Measurements from ENCODE around the gene CFAP54.

Gene CFAP54

DNA sequence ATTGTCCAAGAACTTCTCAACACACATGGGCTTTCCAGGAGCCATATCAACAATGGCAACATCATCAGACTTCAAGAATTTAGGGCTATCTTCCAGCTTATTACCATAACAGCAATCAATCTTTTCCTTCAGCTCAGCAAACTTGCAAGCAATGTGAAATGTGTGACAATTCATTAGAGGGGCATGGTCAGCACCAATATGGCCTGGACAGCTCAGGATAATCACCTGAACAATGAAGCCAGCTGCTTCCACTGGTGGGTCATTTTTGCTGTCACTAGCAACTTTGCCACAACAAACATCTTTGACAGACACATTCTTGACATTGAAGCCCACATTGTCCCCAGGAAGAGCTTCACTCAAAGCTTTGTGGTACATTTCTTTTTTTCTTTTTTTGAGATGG, 411.8 kb downstream of the CFAP54 start:
- DNase-seq (ENCODE audit: low read depth), result no peak
- TF ChIP-seq, protein P1, sequence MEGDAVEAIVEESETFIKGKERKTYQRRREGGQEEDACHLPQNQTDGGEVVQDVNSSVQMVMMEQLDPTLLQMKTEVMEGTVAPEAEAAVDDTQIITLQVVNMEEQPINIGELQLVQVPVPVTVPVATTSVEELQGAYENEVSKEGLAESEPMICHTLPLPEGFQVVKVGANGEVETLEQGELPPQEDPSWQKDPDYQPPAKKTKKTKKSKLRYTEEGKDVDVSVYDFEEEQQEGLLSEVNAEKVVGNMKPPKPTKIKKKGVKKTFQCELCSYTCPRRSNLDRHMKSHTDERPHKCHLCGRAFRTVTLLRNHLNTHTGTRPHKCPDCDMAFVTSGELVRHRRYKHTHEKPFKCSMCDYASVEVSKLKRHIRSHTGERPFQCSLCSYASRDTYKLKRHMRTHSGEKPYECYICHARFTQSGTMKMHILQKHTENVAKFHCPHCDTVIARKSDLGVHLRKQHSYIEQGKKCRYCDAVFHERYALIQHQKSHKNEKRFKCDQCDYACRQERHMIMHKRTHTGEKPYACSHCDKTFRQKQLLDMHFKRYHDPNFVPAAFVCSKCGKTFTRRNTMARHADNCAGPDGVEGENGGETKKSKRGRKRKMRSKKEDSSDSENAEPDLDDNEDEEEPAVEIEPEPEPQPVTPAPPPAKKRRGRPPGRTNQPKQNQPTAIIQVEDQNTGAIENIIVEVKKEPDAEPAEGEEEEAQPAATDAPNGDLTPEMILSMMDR (conservative IDR thresholded peaks at IDR 0.05; ENCODE audit: control insufficient read depth, insufficient read depth, low read depth, low read length), result no peak
- H3K4me3 ChIP-seq (ENCODE audit: control insufficient read depth, low read depth, low read length), result no peak overlapping the region

DNA sequence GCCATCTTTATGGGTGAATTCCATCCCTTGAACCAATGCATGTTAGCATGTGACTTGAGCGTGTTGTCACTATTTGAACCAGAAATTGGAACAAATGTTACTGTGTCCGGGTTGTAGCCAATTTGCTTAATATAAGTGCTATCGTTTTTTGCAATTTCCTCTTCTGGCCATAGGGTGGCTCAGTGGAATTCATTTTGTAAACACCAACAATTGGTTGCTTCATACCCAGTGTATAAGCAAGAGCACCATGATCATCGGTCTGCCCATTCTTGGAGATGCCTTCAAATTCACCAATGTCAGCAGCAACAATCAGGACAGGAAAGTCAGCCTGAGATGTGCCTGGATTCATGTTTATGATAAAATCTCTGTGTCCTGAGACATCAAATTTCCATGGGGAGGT, 412.7 kb downstream of the CFAP54 start:
- DNase-seq (ENCODE audit: low read depth), result peak; percentile 16

DNA sequence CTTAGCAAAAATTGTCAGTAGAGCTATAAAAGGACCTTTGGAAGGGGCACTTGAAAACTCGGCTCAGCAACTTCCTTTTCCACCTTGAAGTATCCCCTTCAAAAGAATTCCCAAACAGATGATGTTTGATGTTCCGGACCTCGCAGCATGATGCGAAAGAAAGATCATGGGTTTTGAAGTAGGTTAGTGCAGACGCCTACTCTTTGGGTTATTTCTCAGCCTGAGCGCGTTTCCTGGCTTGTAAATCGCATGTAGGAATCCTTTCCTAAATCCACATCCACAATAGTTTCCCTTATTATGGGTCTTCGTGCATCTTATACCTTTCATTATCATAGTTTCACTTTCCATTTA, 417.1 kb downstream of the CFAP54 start:
- peak overlapping the region; percentile 89 for H3K4me3 ChIP-seq (ENCODE audit: control insufficient read depth, low read depth, low read length)
- no peak for DNase-seq (ENCODE audit: low read depth)
- TF ChIP-seq, protein P1 (conservative IDR thresholded peaks at IDR 0.05; ENCODE audit: control insufficient read depth, insufficient read depth, low read depth, low read length), result no peak

More for the DNA sequence above, 412.7 kb downstream of the CFAP54 start:
- TF ChIP-seq, protein P1 (conservative IDR thresholded peaks at IDR 0.05; ENCODE audit: control insufficient read depth, insufficient read depth, low read depth, low read length), result no peak
- no peak overlapping the region for H3K4me3 ChIP-seq (ENCODE audit: control insufficient read depth, low read depth, low read length)

DNA sequence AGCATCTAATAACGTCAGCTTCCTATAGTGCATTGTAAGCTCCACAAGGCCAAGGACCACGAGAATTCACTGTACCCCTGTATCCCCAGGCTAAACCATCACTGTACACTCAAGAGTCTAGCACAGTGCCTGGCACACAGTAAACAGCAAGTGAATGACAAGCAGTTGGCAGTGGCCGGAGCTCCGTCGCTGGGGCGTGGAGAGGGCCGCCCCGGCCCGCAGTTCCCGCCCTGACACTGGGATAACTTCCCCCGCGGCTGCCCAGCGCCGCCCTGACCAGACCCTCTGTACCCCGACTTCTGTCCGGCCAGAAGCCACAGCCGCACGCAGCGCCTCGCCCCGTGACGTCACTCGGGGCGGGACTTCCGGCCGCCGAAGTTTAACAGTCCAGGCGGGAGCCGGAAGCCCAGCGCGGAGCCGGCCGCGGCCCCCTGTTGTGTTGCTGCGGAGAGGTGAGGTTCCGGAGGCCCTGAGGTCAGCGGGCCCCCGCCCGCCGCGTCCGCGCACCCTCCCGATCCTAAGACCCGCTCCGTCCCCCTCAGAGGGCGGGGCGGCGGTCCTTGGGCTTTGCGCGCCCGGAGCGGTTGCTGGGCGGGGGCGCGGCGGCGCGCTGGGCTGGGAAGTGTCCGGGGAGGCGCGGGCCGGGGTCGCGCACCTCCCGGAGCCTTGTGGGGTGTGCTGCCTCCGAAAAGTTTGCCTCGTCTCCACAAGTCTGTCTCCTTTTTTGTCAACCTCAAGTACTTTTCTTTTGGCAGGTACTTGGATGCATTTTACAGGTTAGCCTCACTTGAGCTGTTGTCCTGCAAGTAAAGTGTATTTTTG, 417.7 kb downstream of the CFAP54 start, which contains the start of gene NEDD1:
NEDD1 (plus strand) TSS at position 409 of the 822 bp plus-strand sequence. CDS start 2,503 bp downstream, outside the sequence.
- TF ChIP-seq, protein P1 (conservative IDR thresholded peaks at IDR 0.05; ENCODE audit: control insufficient read depth, insufficient read depth, low read depth, low read length), result no peak
- DNase-seq (ENCODE audit: low read depth), result peak; percentile 59
- H3K4me3 ChIP-seq (ENCODE audit: control insufficient read depth, low read depth, low read length), result peak within 1 kb of the TSS; percentile 89

DNA sequence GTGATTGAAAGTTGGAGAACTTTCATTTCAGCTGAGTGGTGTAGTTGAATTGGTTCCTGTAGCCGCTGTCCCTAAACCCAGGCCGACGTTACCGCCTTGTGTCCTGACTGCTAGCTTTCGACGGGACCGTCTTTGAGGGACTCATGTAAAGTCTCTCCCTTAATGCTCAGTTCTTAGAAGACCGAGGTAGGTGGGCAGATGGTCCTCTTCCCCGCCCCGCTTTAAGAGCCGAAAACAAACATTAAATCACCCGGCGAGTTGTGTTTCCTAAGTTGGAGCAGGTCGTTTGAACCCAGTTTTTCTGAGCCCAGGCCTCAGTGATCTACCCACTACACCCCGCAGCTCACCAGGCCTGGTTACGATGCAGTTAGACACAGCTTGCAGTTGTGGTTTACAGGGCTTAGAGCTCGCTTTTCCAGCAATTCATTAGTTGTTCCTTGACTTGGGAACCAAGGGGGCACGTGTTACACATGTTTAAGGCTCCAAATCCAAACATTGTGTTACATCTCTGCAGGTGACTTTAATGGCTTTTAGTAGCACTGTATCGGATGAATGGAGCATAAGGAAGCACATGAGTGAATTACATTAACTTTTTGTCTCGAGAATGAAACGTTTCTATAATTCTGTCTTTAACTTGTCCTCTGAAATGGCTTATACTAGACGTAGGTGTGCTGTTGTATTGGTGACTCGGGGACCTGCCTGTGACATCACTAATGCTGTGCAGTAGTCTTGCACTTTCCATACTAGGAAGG, 418.5 kb downstream of the CFAP54 start:
- H3K4me3 ChIP-seq (ENCODE audit: control insufficient read depth, low read depth, low read length), result peak overlapping the region; percentile 89
- DNase-seq (ENCODE audit: low read depth), result peak; percentile 30
- TF ChIP-seq, protein P1 (conservative IDR thresholded peaks at IDR 0.05; ENCODE audit: control insufficient read depth, insufficient read depth, low read depth, low read length), result no peak

DNA sequence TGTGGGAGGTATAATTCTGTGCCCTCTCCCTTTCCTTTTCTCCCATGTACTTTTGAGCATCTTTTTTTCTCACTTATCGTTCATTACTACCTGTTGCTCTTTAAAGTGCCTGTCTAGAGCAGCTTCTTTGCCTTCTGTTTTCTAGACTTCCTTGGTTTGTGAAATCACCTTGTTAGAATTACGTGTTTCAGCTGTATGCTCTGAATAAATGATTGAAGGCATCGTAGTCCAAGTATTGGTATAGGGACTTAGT, 419.0 kb downstream of the CFAP54 start:
- H3K4me3 ChIP-seq (ENCODE audit: control insufficient read depth, low read depth, low read length), result peak overlapping the region; percentile 89
- TF ChIP-seq, protein P1 (conservative IDR thresholded peaks at IDR 0.05; ENCODE audit: control insufficient read depth, insufficient read depth, low read depth, low read length), result no peak
- no peak for DNase-seq (ENCODE audit: low read depth)

All from fibroblast of mammary gland (primary cell).